Progenitor cell of endocrine pancreas (in vitro differentiated cells): Measurements from ENCODE around the gene MOV10L1. TPM values are rescaled to one million over a fixed set of nuclear protein-coding genes. Genes with fewer than 3 reads are reported as not detected.

ENCODE experiments used
- DNase-seq: peaks from one replicate; pipeline ENCODE4 v3.0.0; 2021; ENCODE audit warnings: low spot score; ENCODE audit not compliant: unreplicated experiment
- H3K27ac Mint-ChIP-seq: 2 replicates; pipeline ENCODE4 v1.8.0; 2021; ENCODE audit warnings: mild to moderate bottlenecking, moderate library complexity, mixed read lengths
- H3K27me3 Mint-ChIP-seq: 2 replicates; pipeline ENCODE4 v1.8.0; 2021; ENCODE audit warnings: mixed read lengths
- H3K36me3 Mint-ChIP-seq: 2 replicates; pipeline ENCODE4 v1.8.0; 2022; ENCODE audit warnings: mixed read lengths; ENCODE audit not compliant: insufficient read depth
- H3K4me1 Mint-ChIP-seq: 2 replicates; pipeline ENCODE4 v1.8.0; 2021; ENCODE audit warnings: low read depth, mixed read lengths
- H3K4me3 Mint-ChIP-seq: 2 replicates; pipeline ENCODE4 v1.8.0; 2021; ENCODE audit warnings: low read depth, mild to moderate bottlenecking, moderate library complexity, mixed read lengths
- H3K9me3 Mint-ChIP-seq: 2 replicates; pipeline ENCODE4 v1.8.0; 2021; ENCODE audit warnings: low read depth, mixed read lengths
- total RNA-seq: library from RNA; stranded (reverse); gene quantifications from 2 replicates; pipeline ENCODE4 v1.2.1, GENCODE V29; 2021
- TF ChIP-seq, protein P1 (sequence below): fragments of 200-600 bp; sonication (generic); IDR thresholded peaks from one replicate; pipeline ENCODE4 v1.5.0; 2021; ENCODE audit warnings: antibody characterized with exemption, mild to moderate bottlenecking; ENCODE audit not compliant: unreplicated experiment

Gene MOV10L1
- total RNA-seq, 1 donor from 2014 or later = 0.22 TPM

DNA sequence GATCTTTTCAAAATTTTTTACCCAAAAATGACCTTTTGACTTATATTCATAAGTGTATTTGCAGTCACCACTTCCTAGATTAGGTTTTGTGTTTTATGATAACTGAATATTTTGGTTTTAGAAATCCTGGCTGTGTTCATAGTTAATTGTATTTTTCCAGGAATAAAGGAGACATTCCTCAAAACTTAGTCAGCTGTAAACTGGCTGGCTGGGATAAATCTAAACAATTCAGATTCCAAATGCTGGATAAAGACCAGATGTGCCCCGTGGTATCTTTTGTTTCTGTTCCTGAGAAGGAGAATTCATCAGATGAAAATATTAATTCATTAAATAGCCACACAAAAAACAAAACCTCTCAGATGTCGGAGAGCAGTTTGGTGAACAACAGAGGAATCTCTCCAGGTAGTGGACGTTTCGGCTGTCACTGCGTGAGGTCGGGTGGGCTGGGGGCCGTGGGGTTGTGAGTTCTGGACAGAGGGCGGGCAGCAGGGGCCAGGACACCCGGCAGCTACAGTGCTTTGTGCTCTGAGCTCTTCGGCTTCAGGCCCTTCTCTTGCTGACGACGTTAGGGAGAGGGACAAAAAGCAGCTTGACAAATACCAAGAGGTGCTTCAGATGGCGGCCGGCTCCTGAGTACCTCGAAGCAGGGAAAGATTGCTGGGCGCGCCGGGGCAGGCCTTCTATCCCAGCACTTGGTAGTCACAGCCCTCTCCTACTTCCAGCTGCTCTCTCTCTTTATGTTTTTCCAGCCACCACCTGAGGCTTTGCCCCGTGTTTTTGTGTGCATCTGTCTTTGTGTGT, 24.6 kb downstream of the MOV10L1 start:
- TF ChIP-seq, protein P1, sequence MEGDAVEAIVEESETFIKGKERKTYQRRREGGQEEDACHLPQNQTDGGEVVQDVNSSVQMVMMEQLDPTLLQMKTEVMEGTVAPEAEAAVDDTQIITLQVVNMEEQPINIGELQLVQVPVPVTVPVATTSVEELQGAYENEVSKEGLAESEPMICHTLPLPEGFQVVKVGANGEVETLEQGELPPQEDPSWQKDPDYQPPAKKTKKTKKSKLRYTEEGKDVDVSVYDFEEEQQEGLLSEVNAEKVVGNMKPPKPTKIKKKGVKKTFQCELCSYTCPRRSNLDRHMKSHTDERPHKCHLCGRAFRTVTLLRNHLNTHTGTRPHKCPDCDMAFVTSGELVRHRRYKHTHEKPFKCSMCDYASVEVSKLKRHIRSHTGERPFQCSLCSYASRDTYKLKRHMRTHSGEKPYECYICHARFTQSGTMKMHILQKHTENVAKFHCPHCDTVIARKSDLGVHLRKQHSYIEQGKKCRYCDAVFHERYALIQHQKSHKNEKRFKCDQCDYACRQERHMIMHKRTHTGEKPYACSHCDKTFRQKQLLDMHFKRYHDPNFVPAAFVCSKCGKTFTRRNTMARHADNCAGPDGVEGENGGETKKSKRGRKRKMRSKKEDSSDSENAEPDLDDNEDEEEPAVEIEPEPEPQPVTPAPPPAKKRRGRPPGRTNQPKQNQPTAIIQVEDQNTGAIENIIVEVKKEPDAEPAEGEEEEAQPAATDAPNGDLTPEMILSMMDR = no peak
- no peak for DNase-seq
- H3K9me3 Mint-ChIP-seq = no peaks in the 10 kb centered on the region
- H3K4me1 Mint-ChIP-seq = peaks cover 6% of the 10 kb centered on the region
- no peak overlapping the region for H3K27ac Mint-ChIP-seq
- H3K27me3 Mint-ChIP-seq = peaks cover 22% of the 10 kb centered on the region
- no peak overlapping the region for H3K4me3 Mint-ChIP-seq
- H3K36me3 Mint-ChIP-seq = no peaks in the 10 kb centered on the region

DNA sequence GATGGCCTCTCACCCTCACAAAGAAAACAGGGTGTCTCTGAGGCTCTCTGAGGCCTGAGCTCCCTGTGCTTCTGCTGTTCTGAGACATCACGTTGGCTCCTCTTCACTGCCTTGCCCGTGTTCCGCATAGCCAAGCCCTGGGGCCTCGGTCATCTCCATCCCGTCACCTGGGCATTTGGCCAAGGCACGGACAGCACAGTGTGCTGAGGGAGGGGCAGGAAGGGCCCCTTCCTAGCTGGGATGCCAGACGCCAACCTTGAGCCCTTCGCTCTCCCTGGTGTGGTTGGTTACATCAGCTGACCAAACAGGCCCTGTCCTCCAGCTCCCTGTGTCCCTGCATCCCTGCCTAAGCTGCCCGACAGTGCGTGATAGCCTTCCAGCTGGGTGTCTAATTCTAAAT, 25.9 kb downstream of the MOV10L1 start:
- H3K27ac Mint-ChIP-seq = no peak overlapping the region
- no peaks in the 10 kb centered on the region for H3K36me3 Mint-ChIP-seq
- H3K4me3 Mint-ChIP-seq = no peak overlapping the region
- H3K9me3 Mint-ChIP-seq = no peaks in the 10 kb centered on the region
- H3K4me1 Mint-ChIP-seq = peaks cover 14% of the 10 kb centered on the region
- TF ChIP-seq, protein P1 = no peak
- no peak for DNase-seq
- H3K27me3 Mint-ChIP-seq = peaks cover 23% of the 10 kb centered on the region

DNA sequence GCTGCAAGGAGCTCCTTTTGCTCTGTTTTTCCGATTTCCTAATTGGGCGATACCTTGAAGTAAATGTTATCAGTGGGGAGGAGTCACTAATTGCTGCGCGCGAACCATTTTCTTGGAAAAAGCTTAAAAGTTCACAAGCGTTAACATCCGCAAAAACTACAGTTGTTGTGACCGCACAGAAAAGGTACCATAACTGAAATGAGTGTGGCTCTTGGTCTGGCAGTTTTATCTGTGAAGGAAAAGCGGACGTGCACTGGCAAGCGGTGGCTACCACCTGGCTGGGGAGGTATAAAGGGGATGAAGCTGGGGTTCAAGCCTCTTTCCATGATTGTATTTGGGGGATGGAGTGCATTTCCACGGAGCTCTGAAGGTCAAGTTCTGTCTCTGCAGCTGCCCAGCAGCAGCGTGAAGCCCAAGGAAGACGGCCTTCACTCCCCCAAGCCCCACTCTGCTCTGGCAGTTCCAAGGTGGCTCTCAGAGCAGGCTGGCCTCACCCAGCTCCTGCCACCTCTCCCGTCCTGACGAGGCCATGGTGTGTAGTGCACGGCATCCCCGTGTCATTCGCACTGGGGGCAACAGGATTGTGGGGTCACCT, 27.5 kb downstream of the MOV10L1 start:
- TF ChIP-seq, protein P1 = no peak
- Mint-ChIP-seq H3K4me1 (peaks cover 14% of the 10 kb centered on the region), H3K4me3 (no peak overlapping the region), H3K36me3 (no peaks in the 10 kb centered on the region), H3K27me3 (peaks cover 21% of the 10 kb centered on the region), H3K9me3 (no peaks in the 10 kb centered on the region), H3K27ac (no peak overlapping the region)
- no peak for DNase-seq

DNA sequence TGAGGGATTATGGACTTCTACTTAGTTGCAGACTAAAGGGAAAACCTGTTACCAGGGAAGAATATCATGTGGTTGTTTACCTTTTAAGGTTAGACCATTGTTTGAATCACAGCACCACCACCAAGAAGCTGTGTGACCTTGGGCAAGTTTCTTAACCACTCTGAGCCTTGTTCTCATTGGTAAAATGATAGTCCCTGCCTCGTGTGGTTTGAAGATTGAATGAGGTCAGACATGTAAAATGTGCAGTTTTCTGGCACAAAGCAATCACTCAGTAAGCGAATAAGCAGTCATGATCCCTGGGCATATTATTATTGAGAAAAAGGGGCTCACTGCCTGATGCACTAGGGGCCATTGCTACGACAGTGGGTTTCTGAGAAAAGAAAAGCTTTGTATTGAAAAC, 28.3 kb downstream of the MOV10L1 start:
- Mint-ChIP-seq H3K9me3 (no peaks in the 10 kb centered on the region), H3K4me1 (peaks cover 14% of the 10 kb centered on the region), H3K27ac (no peak overlapping the region), H3K4me3 (no peak overlapping the region), H3K36me3 (no peaks in the 10 kb centered on the region), H3K27me3 (peaks cover 15% of the 10 kb centered on the region)
- TF ChIP-seq, protein P1 = no peak
- DNase-seq = no peak

DNA sequence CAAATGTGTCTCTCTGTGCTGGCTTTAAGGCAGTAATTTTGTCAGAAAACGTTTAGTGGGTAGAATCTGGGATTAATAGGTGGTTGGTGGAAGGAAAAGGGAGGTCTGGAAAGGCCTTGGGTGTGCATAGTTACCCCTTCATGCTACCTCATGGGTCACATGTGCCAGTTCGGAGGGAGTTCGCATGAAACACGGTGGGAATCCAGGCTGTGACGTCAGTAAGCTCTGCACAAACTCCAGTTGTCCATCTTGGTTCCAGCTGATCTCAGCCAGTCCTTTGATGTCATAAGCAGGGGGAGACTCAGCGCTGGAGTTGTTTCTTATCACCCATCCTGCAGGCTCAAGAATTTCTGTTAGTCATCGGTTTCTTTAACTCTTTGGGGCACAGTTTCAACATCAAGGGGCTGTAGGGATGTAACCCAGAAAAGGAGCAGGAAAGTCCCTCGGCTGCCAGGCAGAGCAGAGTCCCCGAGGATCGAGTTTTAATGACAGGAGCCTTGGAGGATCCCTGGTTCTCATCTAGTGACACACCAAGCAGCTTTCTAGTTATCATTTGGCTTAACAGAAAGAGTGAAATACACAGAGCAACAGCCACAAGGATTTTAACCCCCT, 28.9 kb downstream of the MOV10L1 start:
- TF ChIP-seq, protein P1 = no peak
- Mint-ChIP-seq H3K9me3 (peaks cover 5% of the 10 kb centered on the region), H3K27me3 (peaks cover 11% of the 10 kb centered on the region), H3K27ac (no peak overlapping the region), H3K4me1 (peaks cover 14% of the 10 kb centered on the region), H3K36me3 (no peaks in the 10 kb centered on the region), H3K4me3 (no peak overlapping the region)
- DNase-seq = no peak
